GM20000 (cell line): ENCODE data around the gene DCANP1.

Experiments used
- DNase-seq: peaks from one replicate; pipeline ENCODE4 v3.0.0; 2012; ENCODE audit warnings: low spot score
- TF ChIP-seq, protein P1 (sequence below): IDR thresholded peaks from 2 replicates; pipeline ENCODE4 v1.5.1; 2012; ENCODE audit warnings: mild to moderate bottlenecking, control low read depth; ENCODE audit errors: extremely low read depth, missing control alignments

DCANP1 gene

DNA sequence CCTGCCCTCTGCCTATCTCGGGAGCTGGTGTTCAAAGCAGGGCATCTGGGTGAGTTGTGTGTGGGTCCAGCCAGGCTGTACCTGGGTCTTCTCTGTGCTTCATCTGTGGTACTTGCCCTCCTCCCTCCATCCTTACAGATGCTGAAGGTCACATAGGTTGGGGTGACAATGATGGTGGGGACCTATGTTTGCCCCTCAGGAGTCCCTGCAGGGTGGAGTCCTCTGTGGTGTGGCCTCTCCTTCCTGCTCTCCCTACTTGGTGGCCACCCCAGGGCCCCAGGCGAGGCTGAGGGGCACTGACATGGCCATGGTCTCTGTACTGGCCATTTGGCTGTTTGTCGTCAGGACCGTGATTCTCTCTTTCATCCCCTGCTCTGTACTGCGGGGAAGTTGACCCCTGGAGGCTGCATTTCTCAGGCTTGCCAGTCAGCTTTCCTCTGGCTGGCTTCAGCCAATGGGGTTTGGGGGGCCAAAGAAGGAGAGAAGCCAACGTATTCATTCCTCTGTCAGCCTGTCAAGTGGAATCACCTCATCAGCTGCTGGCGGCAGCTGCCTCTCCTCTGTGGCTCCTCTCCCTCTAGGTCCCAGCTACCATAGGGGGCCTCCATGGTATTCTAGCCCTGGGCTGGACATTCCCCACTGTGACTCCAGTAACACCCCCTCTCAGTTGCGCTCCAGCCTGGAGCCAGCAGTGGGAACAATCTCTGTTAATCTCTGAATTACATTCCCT is 4.6 kb downstream of the DCANP1 start:
- TF ChIP-seq, protein P1, sequence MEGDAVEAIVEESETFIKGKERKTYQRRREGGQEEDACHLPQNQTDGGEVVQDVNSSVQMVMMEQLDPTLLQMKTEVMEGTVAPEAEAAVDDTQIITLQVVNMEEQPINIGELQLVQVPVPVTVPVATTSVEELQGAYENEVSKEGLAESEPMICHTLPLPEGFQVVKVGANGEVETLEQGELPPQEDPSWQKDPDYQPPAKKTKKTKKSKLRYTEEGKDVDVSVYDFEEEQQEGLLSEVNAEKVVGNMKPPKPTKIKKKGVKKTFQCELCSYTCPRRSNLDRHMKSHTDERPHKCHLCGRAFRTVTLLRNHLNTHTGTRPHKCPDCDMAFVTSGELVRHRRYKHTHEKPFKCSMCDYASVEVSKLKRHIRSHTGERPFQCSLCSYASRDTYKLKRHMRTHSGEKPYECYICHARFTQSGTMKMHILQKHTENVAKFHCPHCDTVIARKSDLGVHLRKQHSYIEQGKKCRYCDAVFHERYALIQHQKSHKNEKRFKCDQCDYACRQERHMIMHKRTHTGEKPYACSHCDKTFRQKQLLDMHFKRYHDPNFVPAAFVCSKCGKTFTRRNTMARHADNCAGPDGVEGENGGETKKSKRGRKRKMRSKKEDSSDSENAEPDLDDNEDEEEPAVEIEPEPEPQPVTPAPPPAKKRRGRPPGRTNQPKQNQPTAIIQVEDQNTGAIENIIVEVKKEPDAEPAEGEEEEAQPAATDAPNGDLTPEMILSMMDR: no peak
- no peak for DNase-seq

DNA sequence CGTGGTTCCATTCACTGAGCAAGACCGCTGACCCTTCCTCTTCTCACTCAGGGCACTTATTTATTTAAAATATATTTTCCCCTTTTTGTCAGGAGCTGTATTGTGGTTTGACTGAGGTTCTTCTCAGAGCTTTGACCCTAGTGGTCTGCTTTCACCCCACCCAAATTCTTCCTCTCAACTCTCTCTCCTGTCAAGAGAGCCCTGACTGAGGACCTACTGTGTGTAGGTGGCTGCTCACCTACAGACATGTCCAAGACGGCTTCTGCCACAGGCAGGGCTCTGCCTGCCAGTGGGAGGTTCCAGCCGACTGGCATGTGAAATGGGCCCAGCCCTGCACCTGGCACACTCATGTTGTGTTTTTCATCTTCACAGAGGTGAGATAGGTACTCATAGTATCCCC is 5.2 kb downstream of the DCANP1 start:
- TF ChIP-seq, protein P1: no peak
- no peak for DNase-seq

DNA sequence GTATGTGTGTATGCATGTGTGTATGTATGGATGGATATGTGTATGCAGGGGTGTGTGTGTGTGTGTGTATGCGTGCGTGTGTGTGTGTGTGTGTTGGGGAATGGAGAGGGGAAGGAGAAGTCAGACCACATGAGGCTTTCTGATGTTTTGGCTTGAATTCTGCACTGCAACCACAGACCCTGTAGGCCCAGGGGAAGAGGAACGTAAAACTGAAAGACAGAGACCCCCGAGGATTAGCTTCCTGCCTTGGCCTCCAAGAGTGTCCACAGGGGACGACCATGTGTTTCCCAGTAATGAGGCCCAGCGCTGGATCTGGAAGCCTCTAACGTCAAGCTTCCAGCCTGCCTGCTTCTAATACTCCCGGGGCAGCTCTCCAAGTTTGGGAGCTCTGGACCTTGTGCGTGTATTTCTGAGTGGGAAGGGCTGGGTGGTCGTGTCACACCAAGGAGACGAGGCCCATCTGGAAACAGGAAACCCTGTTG is 5.8 kb downstream of the DCANP1 start:
- TF ChIP-seq, protein P1: no peak
- DNase-seq: no peak

DNA sequence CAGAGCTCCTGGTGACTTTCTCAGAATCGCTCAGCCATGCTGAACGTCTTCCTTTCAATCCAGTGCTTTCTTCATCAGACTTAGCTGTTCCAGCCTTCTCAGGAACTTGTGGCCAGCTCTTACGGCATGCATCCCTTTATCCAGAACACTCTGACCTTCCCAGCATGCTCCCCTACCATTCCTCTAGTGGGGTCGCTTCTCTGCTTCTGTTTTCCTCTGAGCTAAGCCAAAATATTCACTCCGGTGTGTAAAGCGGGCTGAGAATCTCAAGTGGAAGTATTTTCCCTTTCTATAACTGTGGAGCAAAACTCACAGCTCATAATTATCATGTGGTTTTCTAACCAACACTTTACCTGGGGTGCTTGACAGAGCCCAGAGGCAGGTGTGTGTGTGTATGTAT is 6.2 kb downstream of the DCANP1 start:
- TF ChIP-seq, protein P1: no peak
- DNase-seq: no peak

DNA sequence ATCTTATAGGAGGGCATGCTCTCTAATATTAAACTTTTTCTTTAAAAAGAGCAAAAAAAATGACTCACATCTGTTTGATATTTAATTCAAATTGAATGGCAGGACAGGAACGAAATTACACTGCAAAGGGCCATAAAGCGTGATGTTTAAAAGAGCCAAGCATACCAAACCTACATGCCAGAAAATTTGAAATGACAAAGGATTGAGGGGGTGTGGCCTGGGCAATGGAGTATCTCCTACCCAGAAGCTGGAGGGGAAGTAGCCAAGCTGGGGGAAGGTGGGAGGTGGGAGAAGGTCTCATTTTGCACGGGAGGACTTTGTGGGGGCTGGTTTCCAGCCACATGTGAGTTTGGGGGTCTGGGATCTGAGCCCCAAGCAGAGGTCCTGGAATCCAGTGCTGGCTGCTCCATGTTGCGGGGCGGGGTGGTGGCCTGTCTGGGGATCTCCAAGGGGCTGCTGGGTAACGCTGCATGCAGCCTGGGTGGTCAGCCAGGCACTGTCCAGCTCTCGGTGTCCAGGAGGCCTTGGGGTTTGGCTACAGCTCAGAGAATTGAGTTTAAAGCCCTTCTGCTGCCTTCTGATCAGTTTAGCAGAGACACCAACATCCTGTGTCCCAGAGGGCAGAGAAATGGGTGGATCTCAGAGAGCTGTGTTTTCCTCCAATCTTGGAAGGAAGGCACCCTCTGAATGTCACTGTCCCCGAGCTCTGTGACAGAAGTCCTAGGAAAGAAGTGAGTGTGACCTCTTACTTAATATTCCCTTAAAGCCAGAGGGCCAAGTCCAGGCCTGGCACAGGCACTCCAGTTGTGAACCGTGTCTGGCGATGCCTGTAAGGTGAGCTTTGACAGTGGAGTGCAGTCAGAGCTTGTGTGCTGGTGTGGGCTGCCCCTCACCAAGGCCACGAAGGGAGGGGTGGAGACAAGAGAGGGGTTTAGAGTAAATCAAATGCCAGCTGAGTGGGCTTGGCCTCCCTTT is 7.6 kb downstream of the DCANP1 start:
- no peak for DNase-seq
- TF ChIP-seq, protein P1: no peak

DNA sequence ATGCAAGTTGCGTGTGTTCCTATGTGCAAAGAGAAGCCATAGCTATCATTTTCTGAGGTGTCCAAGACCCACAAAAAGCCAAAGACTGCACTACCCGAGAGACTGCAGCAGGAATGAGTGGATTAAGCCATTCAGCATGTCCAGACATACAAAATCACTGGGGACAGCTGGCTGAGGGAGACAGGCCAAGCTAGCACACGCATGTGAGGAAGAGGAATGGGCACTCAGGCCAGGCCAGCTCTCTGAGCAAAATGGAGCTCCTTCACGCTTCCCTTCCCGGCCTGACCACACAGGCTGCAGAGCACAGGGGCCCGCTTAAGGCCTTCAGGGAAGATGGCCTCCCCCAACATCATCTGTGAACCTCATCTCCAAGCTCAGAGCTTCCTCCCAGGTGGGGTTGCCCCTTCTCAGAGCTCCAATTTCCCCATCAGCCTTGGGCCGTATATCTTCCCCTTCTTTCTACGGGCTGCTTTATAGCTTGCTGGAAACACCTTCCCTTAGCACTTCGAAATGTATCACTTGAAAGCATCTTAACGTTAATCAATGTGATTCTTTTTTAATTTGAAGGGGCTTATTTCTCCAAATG is 8.4 kb downstream of the DCANP1 start:
- TF ChIP-seq, protein P1: no peak
- no peak for DNase-seq
